Peyer's patch (tissue), 4 donors: ENCODE results near the gene C3AR1.

ENCODE experiments used
- POLR2A ChIP-seq, 2 donors: fragments of 450-650 bp; IDR thresholded peaks; one replicate each; pipeline ENCODE4 v1.5.1; 2017; ENCODE audit warnings: antibody characterized with exemption in 2 of 2, mild to moderate bottlenecking in 2 of 2, moderate library complexity in 2 of 2
- TF ChIP-seq, protein P1 (sequence below), 6 experiments: fragments of 450-650 bp in 4 of 6; fragments of 200-600 bp in 2 of 6; sonication (generic) in 1 of 6; IDR thresholded peaks; one replicate each; pipeline ENCODE4 v1.5.1; 2017 to 2019; ENCODE audit warnings: antibody characterized with exemption in 6 of 6, mild to moderate bottlenecking in 3 of 6, moderate library complexity in 1 of 6

- TF ChIP-seq, protein P1, sequence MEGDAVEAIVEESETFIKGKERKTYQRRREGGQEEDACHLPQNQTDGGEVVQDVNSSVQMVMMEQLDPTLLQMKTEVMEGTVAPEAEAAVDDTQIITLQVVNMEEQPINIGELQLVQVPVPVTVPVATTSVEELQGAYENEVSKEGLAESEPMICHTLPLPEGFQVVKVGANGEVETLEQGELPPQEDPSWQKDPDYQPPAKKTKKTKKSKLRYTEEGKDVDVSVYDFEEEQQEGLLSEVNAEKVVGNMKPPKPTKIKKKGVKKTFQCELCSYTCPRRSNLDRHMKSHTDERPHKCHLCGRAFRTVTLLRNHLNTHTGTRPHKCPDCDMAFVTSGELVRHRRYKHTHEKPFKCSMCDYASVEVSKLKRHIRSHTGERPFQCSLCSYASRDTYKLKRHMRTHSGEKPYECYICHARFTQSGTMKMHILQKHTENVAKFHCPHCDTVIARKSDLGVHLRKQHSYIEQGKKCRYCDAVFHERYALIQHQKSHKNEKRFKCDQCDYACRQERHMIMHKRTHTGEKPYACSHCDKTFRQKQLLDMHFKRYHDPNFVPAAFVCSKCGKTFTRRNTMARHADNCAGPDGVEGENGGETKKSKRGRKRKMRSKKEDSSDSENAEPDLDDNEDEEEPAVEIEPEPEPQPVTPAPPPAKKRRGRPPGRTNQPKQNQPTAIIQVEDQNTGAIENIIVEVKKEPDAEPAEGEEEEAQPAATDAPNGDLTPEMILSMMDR (IDR thresholded peaks at IDR 0.05) = no peak
- no peak for TF ChIP-seq POLR2A (IDR thresholded peaks at IDR 0.05)
Measured at GRCh38 chr12:8064131-8064530, 2.0 kb downstream of the C3AR1 start.
